Type B pancreatic cell (in vitro differentiated cells): ENCODE measurements around the gene MIA3. TPM values are rescaled to one million over a fixed set of nuclear protein-coding genes. Genes with fewer than 3 reads are reported as not detected.
A peak's percentile ranks its signal among the peaks of the same experiment; 100 is the strongest.

Experiments used
- DNase-seq: peaks from one replicate; pipeline ENCODE4 v3.0.0; 2021; ENCODE audit warnings: mixed read lengths; ENCODE audit not compliant: unreplicated experiment; ENCODE audit errors: extremely low spot score
- H3K27ac Mint-ChIP-seq: 2 replicates; pipeline ENCODE4 v1.8.0; 2021; ENCODE audit warnings: mild to moderate bottlenecking, mixed read lengths
- H3K27me3 Mint-ChIP-seq: 2 replicates; pipeline ENCODE4 v1.8.0; 2021; ENCODE audit warnings: mixed read lengths
- H3K36me3 Mint-ChIP-seq: 2 replicates; pipeline ENCODE4 v1.8.0; 2021; ENCODE audit warnings: mixed read lengths
- H3K4me1 Mint-ChIP-seq: one replicate; pipeline ENCODE4 v1.8.0; 2021; ENCODE audit warnings: mixed read lengths; ENCODE audit not compliant: unreplicated experiment
- H3K4me3 Mint-ChIP-seq: 2 replicates; pipeline ENCODE4 v1.8.0; 2021; ENCODE audit warnings: mild to moderate bottlenecking, mixed read lengths
- H3K9me3 Mint-ChIP-seq: 2 replicates; pipeline ENCODE4 v1.8.0; 2021; ENCODE audit warnings: mixed read lengths
- long read RNA-seq: library from polyadenylated mRNA; unstranded; transcript quantifications from one replicate; pipeline ENCODE4 v2.0.0, GENCODE V29; 2020
- total RNA-seq: library from RNA; stranded (reverse); gene quantifications from 2 replicates; pipeline ENCODE4 v1.2.1, GENCODE V29; 2021; ENCODE audit warnings: low replicate concordance
- TF ChIP-seq, protein P1 (sequence below): fragments of 200-600 bp; sonication (generic); conservative IDR thresholded peaks from 2 replicates; pipeline ENCODE4 v1.5.0; 2021; ENCODE audit warnings: antibody characterized with exemption, mild to moderate bottlenecking

The MIA3 gene, protein sequence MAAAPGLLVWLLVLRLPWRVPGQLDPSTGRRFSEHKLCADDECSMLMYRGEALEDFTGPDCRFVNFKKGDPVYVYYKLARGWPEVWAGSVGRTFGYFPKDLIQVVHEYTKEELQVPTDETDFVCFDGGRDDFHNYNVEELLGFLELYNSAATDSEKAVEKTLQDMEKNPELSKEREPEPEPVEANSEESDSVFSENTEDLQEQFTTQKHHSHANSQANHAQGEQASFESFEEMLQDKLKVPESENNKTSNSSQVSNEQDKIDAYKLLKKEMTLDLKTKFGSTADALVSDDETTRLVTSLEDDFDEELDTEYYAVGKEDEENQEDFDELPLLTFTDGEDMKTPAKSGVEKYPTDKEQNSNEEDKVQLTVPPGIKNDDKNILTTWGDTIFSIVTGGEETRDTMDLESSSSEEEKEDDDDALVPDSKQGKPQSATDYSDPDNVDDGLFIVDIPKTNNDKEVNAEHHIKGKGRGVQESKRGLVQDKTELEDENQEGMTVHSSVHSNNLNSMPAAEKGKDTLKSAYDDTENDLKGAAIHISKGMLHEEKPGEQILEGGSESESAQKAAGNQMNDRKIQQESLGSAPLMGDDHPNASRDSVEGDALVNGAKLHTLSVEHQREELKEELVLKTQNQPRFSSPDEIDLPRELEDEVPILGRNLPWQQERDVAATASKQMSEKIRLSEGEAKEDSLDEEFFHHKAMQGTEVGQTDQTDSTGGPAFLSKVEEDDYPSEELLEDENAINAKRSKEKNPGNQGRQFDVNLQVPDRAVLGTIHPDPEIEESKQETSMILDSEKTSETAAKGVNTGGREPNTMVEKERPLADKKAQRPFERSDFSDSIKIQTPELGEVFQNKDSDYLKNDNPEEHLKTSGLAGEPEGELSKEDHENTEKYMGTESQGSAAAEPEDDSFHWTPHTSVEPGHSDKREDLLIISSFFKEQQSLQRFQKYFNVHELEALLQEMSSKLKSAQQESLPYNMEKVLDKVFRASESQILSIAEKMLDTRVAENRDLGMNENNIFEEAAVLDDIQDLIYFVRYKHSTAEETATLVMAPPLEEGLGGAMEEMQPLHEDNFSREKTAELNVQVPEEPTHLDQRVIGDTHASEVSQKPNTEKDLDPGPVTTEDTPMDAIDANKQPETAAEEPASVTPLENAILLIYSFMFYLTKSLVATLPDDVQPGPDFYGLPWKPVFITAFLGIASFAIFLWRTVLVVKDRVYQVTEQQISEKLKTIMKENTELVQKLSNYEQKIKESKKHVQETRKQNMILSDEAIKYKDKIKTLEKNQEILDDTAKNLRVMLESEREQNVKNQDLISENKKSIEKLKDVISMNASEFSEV (N-terminal part only)
- 55.2 and 78.6 TPM in 2 replicates for total RNA-seq
- long read RNA-seq, transcript MIA3-201 (23 exons, 2,735 nt), result major isoform, 20 of 89 reads
- long read RNA-seq, partial matches to known transcripts, result 53 of 89 reads
- long read RNA-seq, other reads (novel, unspliced or antisense), result 16 of 89 reads

DNA sequence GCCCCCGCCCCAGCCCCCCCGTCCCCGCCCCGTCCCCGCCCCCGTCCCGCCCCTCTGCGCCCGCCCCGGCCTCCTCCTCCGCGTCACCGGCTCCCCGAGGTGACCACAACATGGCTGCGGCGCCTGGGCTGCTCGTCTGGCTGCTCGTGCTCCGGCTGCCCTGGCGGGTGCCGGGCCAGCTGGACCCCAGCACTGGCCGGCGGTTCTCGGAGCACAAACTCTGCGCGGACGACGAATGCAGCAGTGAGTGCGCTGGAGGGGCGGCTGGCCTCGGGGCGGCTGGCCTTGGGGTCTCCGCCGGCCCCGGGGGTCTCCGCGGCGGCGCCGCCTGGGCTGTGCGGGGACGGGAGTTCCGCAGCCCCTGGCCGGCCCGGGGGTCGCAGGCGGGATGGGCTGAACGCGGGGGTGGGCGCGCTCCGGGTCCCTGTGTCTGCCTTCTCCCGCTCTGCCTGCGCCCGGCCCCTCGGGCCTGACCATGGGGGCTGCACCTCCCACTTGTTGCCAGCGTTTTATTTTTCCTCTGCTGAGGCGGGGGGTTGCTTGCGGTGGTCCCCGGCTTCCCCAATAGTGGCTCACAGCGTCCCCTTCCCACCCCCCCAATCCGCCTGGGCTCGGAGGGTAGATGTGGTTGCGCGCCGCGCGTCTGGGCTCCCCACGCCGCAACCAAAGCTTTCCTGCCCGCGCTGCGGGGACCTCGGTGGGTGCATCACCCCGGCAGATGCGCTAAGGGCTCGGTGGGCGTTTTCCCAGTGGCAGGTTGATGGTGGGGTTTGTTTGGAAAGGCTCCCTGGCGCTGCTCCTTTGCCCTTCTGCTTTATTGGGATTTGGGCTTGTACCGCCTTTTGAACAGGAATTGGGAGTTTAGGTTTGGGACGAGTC, at the start of gene MIA3:
MIA3 (plus strand) TSS at position 97 of the 879 bp plus-strand sequence; CDS start at position 111, 14 bp downstream.
- H3K4me3 Mint-ChIP-seq, result peak within 1 kb of the TSS; percentile 95

DNA sequence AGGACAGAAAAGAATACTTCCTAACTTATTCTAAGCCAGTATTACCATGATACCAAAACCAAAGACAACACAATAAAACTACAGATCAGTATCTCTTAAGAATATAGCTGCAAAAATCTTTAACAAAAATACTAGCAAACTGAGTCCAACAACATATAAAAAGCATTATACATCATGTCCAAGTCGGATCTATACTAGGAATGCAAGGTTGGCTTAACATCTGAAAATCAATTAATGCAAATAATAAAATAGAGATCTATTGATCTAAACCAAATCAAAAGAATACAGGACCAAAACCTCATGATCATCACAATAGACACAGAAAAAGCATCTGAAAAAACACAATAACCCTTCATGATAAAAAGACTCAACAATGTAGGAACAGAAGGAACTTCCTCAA, 47.1 kb upstream of the MIA3 start:
- TF ChIP-seq, protein P1, sequence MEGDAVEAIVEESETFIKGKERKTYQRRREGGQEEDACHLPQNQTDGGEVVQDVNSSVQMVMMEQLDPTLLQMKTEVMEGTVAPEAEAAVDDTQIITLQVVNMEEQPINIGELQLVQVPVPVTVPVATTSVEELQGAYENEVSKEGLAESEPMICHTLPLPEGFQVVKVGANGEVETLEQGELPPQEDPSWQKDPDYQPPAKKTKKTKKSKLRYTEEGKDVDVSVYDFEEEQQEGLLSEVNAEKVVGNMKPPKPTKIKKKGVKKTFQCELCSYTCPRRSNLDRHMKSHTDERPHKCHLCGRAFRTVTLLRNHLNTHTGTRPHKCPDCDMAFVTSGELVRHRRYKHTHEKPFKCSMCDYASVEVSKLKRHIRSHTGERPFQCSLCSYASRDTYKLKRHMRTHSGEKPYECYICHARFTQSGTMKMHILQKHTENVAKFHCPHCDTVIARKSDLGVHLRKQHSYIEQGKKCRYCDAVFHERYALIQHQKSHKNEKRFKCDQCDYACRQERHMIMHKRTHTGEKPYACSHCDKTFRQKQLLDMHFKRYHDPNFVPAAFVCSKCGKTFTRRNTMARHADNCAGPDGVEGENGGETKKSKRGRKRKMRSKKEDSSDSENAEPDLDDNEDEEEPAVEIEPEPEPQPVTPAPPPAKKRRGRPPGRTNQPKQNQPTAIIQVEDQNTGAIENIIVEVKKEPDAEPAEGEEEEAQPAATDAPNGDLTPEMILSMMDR, result no peak
- Mint-ChIP-seq H3K9me3 (peaks cover 9% of the 10 kb centered on the region), H3K4me1 (no peaks in the 10 kb centered on the region), H3K36me3 (peaks cover 65% of the 10 kb centered on the region), H3K27me3 (no peaks in the 10 kb centered on the region), H3K4me3 (no peak overlapping the region), H3K27ac (no peak overlapping the region)
- DNase-seq, result no peak

More for the DNA sequence above, at the start of gene MIA3:
- H3K27ac Mint-ChIP-seq, result peak within 1 kb of the TSS; percentile 88
- peaks cover 9% of the 10 kb centered on the region for H3K36me3 Mint-ChIP-seq
- TF ChIP-seq, protein P1, result no peak
- DNase-seq, result peak; percentile 80
- H3K4me1 Mint-ChIP-seq, result peaks cover 26% of the 10 kb centered on the region
- peaks cover 22% of the 10 kb centered on the region for H3K27me3 Mint-ChIP-seq
- no peaks in the 10 kb centered on the region for H3K9me3 Mint-ChIP-seq

DNA sequence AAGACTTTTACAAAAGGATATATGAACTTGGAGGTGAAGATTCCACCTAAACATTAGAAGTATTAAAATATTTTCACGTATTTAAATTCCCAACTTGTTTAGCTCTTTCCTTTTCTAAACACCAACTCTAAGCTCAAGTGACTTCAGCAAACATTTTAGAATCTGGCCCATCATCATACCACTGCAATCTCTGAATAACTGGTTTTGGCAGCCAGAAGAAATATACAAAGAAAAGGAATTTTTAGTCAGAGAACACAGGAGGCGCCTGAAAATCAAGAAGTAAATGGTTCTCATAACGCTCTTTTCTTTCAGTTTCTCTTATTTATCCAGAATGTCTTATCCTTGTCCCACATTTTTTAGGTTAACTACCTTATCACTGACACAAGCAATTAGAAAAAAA, 38.6 kb upstream of the MIA3 start:
- no peaks in the 10 kb centered on the region for H3K27me3 Mint-ChIP-seq
- no peak for DNase-seq
- H3K9me3 Mint-ChIP-seq, result no peaks in the 10 kb centered on the region
- H3K27ac Mint-ChIP-seq, result no peak overlapping the region
- H3K4me3 Mint-ChIP-seq, result no peak overlapping the region
- peaks cover 60% of the 10 kb centered on the region for H3K36me3 Mint-ChIP-seq
- TF ChIP-seq, protein P1, result no peak
- peaks cover 9% of the 10 kb centered on the region for H3K4me1 Mint-ChIP-seq

DNA sequence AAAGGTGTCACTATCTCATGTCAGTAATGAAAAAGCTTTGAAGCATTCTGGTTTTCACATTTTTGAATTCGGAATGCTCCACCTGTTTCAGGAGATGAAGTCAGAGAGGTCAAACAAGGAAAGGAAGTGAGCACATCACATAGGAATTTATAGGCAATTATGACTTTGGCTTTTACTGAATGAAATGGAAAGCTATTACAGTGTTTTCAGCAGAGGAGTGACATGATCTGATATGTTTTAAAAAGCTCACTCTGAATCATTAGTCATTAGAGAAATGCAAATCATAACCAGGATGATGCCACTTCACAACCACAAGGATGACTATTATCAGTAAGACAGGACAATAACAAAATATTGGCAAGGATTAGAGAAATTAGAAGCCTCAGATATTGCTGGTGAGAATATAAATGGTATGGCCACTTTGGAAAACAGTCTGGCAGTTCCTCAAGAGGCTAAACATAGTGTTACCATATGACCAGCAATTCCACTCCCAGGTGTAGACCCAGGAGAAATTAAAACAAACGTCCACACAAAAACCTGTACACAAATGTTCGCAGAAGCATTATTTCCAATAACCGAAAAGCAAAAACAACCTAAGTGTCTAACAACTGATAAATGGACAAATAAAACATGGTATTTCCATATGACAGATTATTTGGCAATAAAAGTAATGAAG, 35.7 kb upstream of the MIA3 start:
- Mint-ChIP-seq H3K9me3 (no peaks in the 10 kb centered on the region), H3K27me3 (no peaks in the 10 kb centered on the region), H3K27ac (peak overlapping the region; percentile 97), H3K4me1 (peaks cover 9% of the 10 kb centered on the region), H3K4me3 (peak overlapping the region; percentile 68), H3K36me3 (peaks cover 40% of the 10 kb centered on the region)
- no peak for DNase-seq
- TF ChIP-seq, protein P1, result no peak
